Activated T-cell treated with anti-CD3 and anti-CD28 coated beads for 24 hours (primary cell): ENCODE results near the gene KRT3.

Experiments used
- DNase-seq: peaks from one replicate; pipeline ENCODE4 v3.0.0-alpha.2; 2020; ENCODE audit warnings: low read depth

The KRT3 gene

DNA sequence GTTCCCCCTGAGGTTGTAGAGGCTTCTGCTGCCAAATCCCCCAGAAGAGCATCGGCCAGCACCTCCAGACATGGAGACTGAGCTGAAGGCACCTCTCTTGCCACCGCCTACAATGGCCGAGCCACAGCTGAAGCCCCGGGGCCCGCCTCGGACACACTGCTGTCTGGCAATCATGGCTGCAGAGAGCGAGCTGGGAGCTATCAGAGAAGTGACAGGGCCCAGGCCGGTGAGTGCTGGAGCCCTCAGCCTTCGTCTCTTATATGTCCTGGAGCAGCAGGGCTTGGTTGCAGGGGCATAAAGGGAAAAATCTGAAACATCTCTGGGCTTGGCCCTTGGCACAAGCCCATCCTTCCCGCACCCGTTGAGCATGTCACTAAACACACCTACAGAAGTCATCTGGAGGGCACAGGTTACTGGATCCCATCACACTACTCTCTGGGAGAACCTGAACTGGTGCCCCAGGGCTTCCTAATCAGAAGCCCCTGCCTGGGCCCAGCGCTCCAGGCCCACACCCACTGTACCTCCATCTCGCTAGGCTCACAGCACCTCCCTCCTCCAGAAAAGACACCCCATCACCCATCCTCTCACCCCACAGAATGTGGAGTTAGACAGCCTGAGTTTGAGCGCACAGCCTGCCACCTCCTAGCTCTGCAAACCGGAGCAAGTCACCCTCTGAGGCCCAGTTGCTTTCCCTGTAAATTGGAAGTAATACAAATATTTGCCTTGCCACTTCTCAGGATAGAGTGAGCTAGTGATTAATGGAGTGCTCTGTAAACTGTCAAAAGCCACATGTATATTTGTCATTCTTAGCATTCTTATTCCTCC is 18.2 kb upstream of the KRT3 start, which contains the start of gene KRT4:
Gene KRT4 (minus strand): TSS at position 232 of the 825 bp plus-strand sequence. CDS start 58 bp downstream, at position 174.
- no peak for DNase-seq

- no peak for DNase-seq
Observed at GRCh38 chr12:52813203-52813819, 17.4 kb upstream of the KRT3 start.

- DNase-seq, result no peak
Observed at GRCh38 chr12:52812749-52813148, 16.8 kb upstream of the KRT3 start.

- no peak for DNase-seq
Observed at GRCh38 chr12:52812073-52812400, 16.1 kb upstream of the KRT3 start.

- no peak for DNase-seq
Observed at GRCh38 chr12:52811191-52812072, 15.5 kb upstream of the KRT3 start.

GRCh38 chr12:52810554-52810953 is 14.6 kb upstream of the KRT3 start:
- no peak for DNase-seq

GRCh38 chr12:52809166-52809565 is 13.2 kb upstream of the KRT3 start:
- no peak for DNase-seq

DNA sequence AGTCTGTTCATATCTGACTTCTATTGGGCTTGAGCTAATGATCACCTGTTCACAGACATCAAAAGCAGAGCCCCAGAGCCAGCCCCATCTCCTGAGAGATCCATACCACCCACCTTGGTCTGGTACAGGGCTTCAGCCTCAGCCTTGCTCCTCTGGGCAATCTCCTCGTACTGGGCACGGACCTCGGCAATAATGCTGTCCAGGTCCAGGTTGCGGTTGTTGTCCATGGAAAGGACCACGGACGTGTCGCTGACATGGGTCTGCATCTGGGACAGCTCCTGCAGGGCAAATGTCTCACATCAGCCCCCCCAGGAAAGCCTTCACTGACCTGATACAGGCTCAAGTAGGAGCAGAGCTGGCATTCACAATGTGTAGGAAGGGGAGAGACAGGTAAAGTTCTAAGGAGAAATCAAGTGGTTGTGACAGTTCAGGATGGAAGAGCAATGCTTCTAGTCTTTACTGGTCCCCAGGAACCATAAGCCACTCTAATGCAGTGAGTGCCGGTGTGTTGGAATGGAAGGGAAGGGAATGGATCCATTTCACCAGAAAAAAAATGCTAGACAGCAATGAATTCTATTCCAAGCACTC is 12.8 kb upstream of the KRT3 start:
- DNase-seq, result no peak

DNA sequence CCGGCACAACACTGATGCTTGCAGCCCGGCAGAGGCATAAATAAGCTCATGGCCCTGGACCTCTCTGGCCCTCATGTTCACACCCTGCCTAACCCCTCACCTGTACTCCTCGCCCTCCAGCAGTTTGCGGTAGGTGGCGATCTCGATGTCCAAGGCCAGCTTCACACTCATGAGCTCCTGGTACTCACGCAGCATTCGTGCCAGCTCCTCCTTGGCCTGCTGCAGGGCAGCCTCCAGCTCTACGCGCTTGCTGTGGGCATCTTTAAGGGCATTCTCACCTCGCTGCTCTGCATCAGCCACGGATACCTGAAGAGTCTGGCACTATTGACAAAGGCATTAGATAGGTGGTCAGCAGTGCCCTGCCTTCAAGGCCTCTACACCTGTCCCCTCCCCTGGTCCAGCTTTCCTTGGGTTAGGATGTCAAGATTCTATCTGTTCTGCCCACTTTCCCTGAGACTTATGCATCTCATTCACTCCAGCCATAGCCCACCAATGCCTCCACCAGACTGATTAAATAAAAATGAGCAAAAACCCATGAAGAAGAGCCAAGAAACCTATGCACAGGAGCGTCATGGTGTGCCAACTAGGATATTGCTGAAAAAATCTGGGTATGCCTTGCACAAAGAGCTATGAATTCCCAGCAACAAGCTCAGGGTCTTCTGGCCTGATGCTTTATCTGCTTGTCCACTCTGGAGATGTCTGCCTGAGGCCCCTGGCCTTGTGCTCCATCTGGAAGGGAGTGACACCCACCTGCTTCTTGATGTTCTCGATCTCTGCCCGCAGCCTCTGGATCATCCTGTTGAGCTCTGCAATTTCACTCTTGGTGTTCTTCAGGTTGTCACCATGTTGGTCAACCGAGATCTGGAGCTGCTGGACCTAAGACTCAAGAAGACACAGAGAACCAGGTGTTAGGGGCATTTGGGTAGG is 11.9 kb upstream of the KRT3 start:
- no peak for DNase-seq

- DNase-seq, result no peak
Observed at GRCh38 chr12:52806821-52807543, 11.1 kb upstream of the KRT3 start.

DNA sequence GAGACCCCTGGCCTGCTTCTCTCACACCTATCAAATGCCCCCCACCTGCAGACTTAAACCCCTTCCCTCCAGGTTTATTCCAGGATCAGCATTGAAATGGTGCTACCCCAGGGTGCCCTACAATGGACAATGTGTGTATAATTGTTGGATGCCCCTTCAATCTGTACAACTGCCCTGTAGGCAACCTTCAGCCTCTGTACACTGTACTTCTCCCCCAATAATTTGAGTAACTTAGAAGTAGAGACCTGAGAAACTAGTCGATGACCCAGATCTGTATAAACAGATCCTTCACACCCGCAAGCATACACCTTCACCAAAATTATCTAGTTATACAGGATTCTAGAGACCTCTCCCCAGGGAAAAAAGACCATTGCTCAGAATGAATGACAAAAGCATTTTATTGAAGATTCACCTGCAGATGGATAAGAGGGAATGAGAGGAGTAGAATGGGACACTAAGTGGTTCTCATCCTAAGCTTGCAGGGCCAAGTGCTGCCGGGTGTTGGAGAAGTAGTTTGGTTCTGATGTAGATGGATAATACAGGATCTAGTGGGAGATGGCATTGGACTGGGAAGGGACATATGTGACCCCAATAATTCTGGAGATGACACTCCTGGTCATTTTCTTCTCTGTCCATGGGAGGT is 10.4 kb upstream of the KRT3 start:
- no peak for DNase-seq

- no peak for DNase-seq
Observed at GRCh38 chr12:52805739-52806138, 9.8 kb upstream of the KRT3 start.

DNA sequence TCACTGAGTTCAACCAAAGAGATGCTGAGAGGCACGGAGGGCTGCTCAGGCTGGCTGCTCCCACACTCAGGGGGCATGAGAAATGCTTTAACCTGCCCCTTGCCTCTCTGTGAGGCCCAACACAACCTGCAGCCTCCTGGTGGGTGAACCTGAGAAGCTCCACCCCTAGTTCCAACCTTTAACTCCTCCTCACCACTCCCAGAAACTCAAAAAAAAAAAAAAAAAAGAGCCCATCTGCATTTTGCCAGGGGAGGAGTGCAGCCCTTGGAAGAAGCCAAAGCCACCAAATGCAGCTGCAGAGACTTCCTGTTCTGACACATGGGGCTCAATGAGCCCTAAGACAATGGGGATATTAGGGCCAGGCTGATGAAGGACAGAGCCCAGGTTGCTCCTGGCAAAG is 9.1 kb upstream of the KRT3 start:
- no peak for DNase-seq

DNA sequence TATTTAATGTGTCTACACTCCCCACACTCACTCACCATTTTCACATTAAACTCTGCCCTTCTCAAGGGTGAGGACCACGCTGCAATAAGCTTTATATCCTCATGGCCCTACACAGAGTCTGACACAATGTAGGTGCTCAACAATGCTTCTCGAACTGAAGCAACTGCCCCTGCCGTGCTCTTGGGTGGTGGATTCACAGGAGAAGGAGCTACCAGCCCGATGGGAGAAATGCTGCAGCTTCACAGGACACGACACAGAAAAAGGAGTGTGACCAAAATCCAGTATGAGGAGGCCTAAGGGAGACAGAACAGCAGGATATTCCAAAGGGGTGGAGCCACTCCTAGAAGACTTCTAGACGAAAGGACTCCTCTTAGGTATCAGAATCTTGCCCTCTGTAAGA is 6.5 kb upstream of the KRT3 start:
- no peak for DNase-seq

DNA sequence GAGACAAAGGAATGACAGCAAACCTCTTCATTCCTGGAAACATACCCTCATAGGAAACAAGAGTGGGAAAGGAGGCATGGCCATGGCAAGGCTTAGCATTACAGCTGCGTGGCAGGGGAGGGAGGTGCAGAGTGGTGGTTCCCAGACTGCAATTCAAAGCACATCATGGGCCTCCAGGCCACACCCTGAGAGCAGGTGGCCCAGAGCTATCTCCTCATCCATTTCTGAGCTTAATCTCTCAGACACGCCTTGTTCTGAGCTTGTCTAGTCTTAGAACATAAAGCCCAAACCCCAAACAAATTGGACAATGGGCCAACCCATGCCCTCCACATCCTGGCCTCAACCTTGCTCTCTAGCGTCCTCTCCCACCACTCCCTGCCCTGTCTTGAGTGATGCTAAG is 5.9 kb upstream of the KRT3 start:
- DNase-seq, result no peak

GRCh38 chr12:52800259-52800917 is 4.5 kb upstream of the KRT3 start:
- no peak for DNase-seq

GRCh38 chr12:52799505-52800211 is 3.7 kb upstream of the KRT3 start:
- no peak for DNase-seq

- no peak for DNase-seq
Observed at GRCh38 chr12:52798671-52799504, 3.0 kb upstream of the KRT3 start.
